Measurements from ENCODE around the gene PFN1. TPM values are rescaled to one million over a fixed set of nuclear protein-coding genes. Genes with fewer than 3 reads are reported as not detected.

The PFN1 gene
- total and polyA plus RNA-seq, 9 of the 15 experiments (the other 6 are each of a cell fraction or from before 2014, with no cell fraction given) = 60.5 to 1,479 (median 456) TPM

DNA sequence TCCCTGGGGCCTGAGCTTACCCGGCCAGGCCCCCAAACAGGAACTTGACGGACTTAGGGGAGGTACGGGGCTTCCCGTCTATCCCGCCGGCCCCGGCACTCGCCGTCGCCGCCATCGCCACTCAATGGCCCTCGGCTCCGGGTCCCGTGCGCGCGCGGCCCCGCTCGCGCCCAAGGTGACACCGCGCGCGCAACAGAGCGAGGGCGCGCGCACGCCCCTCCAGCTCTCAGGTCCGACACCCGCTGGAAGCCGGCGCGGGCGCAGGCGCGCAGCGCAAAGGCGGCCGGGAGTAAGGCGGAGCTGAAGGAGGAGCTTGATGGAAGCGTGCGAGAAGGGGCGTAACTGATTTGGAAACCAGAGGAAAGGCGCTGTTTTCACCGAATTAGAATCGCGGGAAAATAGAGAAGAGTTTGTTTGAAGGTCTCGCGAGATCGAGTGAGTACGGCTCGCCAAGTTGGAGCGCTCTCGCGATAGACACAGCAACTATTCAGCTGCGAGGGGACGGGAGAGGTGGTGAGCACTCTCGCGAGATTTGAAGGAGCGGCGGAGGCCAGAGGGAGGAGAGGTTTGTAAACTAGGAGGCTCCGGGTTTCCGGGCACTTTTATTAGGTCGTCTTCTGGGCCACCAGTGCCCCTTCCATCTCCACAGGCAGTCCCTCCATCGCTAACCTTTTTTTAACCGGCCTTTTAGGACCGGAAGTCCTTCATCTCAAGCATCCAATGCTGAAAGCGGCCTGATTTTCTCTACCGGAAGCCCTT lies 8.4 kb downstream of the PFN1 start, which contains the start of the genes RNF167 and SLC25A11 (continued):
- TF ChIP-seq, protein P1, sequence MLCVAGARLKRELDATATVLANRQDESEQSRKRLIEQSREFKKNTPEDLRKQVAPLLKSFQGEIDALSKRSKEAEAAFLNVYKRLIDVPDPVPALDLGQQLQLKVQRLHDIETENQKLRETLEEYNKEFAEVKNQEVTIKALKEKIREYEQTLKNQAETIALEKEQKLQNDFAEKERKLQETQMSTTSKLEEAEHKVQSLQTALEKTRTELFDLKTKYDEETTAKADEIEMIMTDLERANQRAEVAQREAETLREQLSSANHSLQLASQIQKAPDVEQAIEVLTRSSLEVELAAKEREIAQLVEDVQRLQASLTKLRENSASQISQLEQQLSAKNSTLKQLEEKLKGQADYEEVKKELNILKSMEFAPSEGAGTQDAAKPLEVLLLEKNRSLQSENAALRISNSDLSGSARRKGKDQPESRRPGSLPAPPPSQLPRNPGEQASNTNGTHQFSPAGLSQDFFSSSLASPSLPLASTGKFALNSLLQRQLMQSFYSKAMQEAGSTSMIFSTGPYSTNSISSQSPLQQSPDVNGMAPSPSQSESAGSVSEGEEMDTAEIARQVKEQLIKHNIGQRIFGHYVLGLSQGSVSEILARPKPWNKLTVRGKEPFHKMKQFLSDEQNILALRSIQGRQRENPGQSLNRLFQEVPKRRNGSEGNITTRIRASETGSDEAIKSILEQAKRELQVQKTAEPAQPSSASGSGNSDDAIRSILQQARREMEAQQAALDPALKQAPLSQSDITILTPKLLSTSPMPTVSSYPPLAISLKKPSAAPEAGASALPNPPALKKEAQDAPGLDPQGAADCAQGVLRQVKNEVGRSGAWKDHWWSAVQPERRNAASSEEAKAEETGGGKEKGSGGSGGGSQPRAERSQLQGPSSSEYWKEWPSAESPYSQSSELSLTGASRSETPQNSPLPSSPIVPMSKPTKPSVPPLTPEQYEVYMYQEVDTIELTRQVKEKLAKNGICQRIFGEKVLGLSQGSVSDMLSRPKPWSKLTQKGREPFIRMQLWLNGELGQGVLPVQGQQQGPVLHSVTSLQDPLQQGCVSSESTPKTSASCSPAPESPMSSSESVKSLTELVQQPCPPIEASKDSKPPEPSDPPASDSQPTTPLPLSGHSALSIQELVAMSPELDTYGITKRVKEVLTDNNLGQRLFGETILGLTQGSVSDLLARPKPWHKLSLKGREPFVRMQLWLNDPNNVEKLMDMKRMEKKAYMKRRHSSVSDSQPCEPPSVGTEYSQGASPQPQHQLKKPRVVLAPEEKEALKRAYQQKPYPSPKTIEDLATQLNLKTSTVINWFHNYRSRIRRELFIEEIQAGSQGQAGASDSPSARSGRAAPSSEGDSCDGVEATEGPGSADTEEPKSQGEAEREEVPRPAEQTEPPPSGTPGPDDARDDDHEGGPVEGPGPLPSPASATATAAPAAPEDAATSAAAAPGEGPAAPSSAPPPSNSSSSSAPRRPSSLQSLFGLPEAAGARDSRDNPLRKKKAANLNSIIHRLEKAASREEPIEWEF (CRISPR knock-in tag; IDR thresholded peaks at IDR 0.05) = no peak
- TF ChIP-seq, protein P2, sequence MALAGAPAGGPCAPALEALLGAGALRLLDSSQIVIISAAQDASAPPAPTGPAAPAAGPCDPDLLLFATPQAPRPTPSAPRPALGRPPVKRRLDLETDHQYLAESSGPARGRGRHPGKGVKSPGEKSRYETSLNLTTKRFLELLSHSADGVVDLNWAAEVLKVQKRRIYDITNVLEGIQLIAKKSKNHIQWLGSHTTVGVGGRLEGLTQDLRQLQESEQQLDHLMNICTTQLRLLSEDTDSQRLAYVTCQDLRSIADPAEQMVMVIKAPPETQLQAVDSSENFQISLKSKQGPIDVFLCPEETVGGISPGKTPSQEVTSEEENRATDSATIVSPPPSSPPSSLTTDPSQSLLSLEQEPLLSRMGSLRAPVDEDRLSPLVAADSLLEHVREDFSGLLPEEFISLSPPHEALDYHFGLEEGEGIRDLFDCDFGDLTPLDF (CRISPR knock-in tag; IDR thresholded peaks at IDR 0.05) = peak; percentile 77; the same call in 1 of the 2 replicates
- TF ChIP-seq ZNF282 (CRISPR knock-in tag; IDR thresholded peaks at IDR 0.05) (no peak), DDX20 (tag; IDR thresholded peaks at IDR 0.05; ENCODE audit: low read depth) (no peak), SREBF1 (IDR thresholded peaks at IDR 0.05; ENCODE audit: borderline replicate concordance, low read depth, low read length) (no peak), CAMTA2 (CRISPR knock-in tag; conservative IDR thresholded peaks at IDR 0.05) (no peak), GABPB1 (CRISPR knock-in tag; IDR thresholded peaks at IDR 0.05) (no peak; the same call in 1 of the 2 replicates), HEY1 (CRISPR knock-in tag; IDR thresholded peaks at IDR 0.05; ENCODE audit: borderline replicate concordance) (no peak), ZFP36 (IDR thresholded peaks at IDR 0.05; ENCODE audit: low read depth, low read length, partially characterized antibody) (no peak), ZNF75A (CRISPR knock-in tag; IDR thresholded peaks at IDR 0.05) (no peak), THRAP3 (IDR thresholded peaks at IDR 0.05; ENCODE audit: borderline replicate concordance) (no peak), BRCA1 (IDR thresholded peaks at IDR 0.05) (no peak), BRCA1 (CRISPR knock-in tag; IDR thresholded peaks at IDR 0.05) (no peak), ARHGAP35 (IDR thresholded peaks at IDR 0.05; ENCODE audit: partially characterized antibody) (peak; percentile 98), CHD2 (IDR thresholded peaks at IDR 0.05; ENCODE audit: low read depth, low read length) (peak; percentile 99), TGIF2 (CRISPR knock-in tag; IDR thresholded peaks at IDR 0.05) (no peak)
- TF ChIP-seq, protein P3, sequence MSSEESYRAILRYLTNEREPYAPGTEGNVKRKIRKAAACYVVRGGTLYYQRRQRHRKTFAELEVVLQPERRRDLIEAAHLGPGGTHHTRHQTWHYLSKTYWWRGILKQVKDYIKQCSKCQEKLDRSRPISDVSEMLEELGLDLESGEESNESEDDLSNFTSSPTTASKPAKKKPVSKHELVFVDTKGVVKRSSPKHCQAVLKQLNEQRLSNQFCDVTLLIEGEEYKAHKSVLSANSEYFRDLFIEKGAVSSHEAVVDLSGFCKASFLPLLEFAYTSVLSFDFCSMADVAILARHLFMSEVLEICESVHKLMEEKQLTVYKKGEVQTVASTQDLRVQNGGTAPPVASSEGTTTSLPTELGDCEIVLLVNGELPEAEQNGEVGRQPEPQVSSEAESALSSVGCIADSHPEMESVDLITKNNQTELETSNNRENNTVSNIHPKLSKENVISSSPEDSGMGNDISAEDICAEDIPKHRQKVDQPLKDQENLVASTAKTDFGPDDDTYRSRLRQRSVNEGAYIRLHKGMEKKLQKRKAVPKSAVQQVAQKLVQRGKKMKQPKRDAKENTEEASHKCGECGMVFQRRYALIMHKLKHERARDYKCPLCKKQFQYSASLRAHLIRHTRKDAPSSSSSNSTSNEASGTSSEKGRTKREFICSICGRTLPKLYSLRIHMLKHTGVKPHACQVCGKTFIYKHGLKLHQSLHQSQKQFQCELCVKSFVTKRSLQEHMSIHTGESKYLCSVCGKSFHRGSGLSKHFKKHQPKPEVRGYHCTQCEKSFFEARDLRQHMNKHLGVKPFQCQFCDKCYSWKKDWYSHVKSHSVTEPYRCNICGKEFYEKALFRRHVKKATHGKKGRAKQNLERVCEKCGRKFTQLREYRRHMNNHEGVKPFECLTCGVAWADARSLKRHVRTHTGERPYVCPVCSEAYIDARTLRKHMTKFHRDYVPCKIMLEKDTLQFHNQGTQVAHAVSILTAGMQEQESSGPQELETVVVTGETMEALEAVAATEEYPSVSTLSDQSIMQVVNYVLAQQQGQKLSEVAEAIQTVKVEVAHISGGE (CRISPR knock-in tag; IDR thresholded peaks at IDR 0.05) = peak in 1 of 3 experiments; percentile 77; a peak in 1 of 6 replicates
